ENCODE data around the gene KAT8.

GRCh38 chr16:31079342-31079944 is 38.0 kb upstream of the KAT8 start:
- TF ChIP-seq ATF2 (tag by site-specific recombination; IDR thresholded peaks at IDR 0.05; ENCODE audit: low read depth) (no peak), FEZF1 (tag by site-specific recombination; IDR thresholded peaks at IDR 0.05) (no peak), ZBTB21 (tag by site-specific recombination; IDR thresholded peaks at IDR 0.05) (no peak)
- TF ChIP-seq, protein P1, sequence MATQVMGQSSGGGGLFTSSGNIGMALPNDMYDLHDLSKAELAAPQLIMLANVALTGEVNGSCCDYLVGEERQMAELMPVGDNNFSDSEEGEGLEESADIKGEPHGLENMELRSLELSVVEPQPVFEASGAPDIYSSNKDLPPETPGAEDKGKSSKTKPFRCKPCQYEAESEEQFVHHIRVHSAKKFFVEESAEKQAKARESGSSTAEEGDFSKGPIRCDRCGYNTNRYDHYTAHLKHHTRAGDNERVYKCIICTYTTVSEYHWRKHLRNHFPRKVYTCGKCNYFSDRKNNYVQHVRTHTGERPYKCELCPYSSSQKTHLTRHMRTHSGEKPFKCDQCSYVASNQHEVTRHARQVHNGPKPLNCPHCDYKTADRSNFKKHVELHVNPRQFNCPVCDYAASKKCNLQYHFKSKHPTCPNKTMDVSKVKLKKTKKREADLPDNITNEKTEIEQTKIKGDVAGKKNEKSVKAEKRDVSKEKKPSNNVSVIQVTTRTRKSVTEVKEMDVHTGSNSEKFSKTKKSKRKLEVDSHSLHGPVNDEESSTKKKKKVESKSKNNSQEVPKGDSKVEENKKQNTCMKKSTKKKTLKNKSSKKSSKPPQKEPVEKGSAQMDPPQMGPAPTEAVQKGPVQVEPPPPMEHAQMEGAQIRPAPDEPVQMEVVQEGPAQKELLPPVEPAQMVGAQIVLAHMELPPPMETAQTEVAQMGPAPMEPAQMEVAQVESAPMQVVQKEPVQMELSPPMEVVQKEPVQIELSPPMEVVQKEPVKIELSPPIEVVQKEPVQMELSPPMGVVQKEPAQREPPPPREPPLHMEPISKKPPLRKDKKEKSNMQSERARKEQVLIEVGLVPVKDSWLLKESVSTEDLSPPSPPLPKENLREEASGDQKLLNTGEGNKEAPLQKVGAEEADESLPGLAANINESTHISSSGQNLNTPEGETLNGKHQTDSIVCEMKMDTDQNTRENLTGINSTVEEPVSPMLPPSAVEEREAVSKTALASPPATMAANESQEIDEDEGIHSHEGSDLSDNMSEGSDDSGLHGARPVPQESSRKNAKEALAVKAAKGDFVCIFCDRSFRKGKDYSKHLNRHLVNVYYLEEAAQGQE (tag by site-specific recombination; IDR thresholded peaks at IDR 0.05), result no peak

Data from HEK293 (cell line).